Type B pancreatic cell (in vitro differentiated cells): ENCODE results near the gene CD47. TPM values are rescaled to one million over a fixed set of nuclear protein-coding genes. Genes with fewer than 3 reads are reported as not detected.
A peak's percentile ranks its signal among the peaks of the same experiment; 100 is the strongest.

Experiments
- DNase-seq: peaks from one replicate; pipeline ENCODE4 v3.0.0; 2021; ENCODE audit warnings: mixed read lengths; ENCODE audit not compliant: unreplicated experiment; ENCODE audit errors: extremely low spot score
- H3K27ac Mint-ChIP-seq: 2 replicates; pipeline ENCODE4 v1.8.0; 2021; ENCODE audit warnings: mild to moderate bottlenecking, mixed read lengths
- H3K27me3 Mint-ChIP-seq: 2 replicates; pipeline ENCODE4 v1.8.0; 2021; ENCODE audit warnings: mixed read lengths
- H3K36me3 Mint-ChIP-seq: 2 replicates; pipeline ENCODE4 v1.8.0; 2021; ENCODE audit warnings: mixed read lengths
- H3K4me1 Mint-ChIP-seq: one replicate; pipeline ENCODE4 v1.8.0; 2021; ENCODE audit warnings: mixed read lengths; ENCODE audit not compliant: unreplicated experiment
- H3K4me3 Mint-ChIP-seq: 2 replicates; pipeline ENCODE4 v1.8.0; 2021; ENCODE audit warnings: mild to moderate bottlenecking, mixed read lengths
- H3K9me3 Mint-ChIP-seq: 2 replicates; pipeline ENCODE4 v1.8.0; 2021; ENCODE audit warnings: mixed read lengths
- CTCF ChIP-seq: fragments of 200-600 bp; sonication (generic); conservative IDR thresholded peaks from 2 replicates; pipeline ENCODE4 v1.5.0; 2021; ENCODE audit warnings: antibody characterized with exemption, mild to moderate bottlenecking
- total RNA-seq: library from RNA; stranded (reverse); gene quantifications from 2 replicates; pipeline ENCODE4 v1.2.1, GENCODE V29; 2021; ENCODE audit warnings: low replicate concordance

The CD47 gene
- total RNA-seq, 1 donor from 2014 or later = 113 TPM

GRCh38 chr3:108011616-108012015 is 79.2 kb downstream of the CD47 start:
- no peak for DNase-seq
- Mint-ChIP-seq H3K36me3 (no peaks in the 10 kb centered on the region), H3K9me3 (peaks cover 3% of the 10 kb centered on the region), H3K4me1 (peaks cover 8% of the 10 kb centered on the region), H3K4me3 (no peak overlapping the region), H3K27ac (no peak overlapping the region), H3K27me3 (no peaks in the 10 kb centered on the region)
- TF ChIP-seq CTCF = no peak

- Mint-ChIP-seq H3K27me3 (no peaks in the 10 kb centered on the region), H3K4me3 (no peak overlapping the region)
These were observed 81.7 kb downstream of the CD47 start for GRCh38 chr3:108008931-108009639.

GRCh38 chr3:108008106-108008505 is 82.7 kb downstream of the CD47 start:
- no peaks in the 10 kb centered on the region for H3K27me3 Mint-ChIP-seq
- no peaks in the 10 kb centered on the region for H3K36me3 Mint-ChIP-seq
- H3K27ac Mint-ChIP-seq = no peak overlapping the region

More at GRCh38 chr3:108008931-108009639, 81.7 kb downstream of the CD47 start:
- H3K4me1 Mint-ChIP-seq = peaks cover 11% of the 10 kb centered on the region
- no peak for DNase-seq
- no peak overlapping the region for H3K27ac Mint-ChIP-seq
- no peaks in the 10 kb centered on the region for H3K9me3 Mint-ChIP-seq
- no peak for TF ChIP-seq CTCF
- no peaks in the 10 kb centered on the region for H3K36me3 Mint-ChIP-seq

GRCh38 chr3:108006881-108007331 is 83.9 kb downstream of the CD47 start:
- TF ChIP-seq CTCF = no peak
- Mint-ChIP-seq H3K4me1 (peaks cover 11% of the 10 kb centered on the region), H3K27me3 (no peaks in the 10 kb centered on the region), H3K27ac (peak overlapping the region; percentile 10), H3K36me3 (no peaks in the 10 kb centered on the region), H3K9me3 (no peaks in the 10 kb centered on the region), H3K4me3 (no peak overlapping the region)
- DNase-seq = no peak

More at GRCh38 chr3:108008106-108008505, 82.7 kb downstream of the CD47 start:
- TF ChIP-seq CTCF = no peak
- Mint-ChIP-seq H3K4me1 (peaks cover 11% of the 10 kb centered on the region), H3K9me3 (no peaks in the 10 kb centered on the region), H3K4me3 (no peak overlapping the region)
- no peak for DNase-seq

GRCh38 chr3:108006077-108006771 is 84.6 kb downstream of the CD47 start:
- no peaks in the 10 kb centered on the region for H3K27me3 Mint-ChIP-seq
- H3K4me1 Mint-ChIP-seq = peaks cover 13% of the 10 kb centered on the region
- no peaks in the 10 kb centered on the region for H3K36me3 Mint-ChIP-seq
- H3K4me3 Mint-ChIP-seq = peak overlapping the region; percentile 76
- no peaks in the 10 kb centered on the region for H3K9me3 Mint-ChIP-seq
- DNase-seq = no peak
- H3K27ac Mint-ChIP-seq = peak overlapping the region; percentile 38
- no peak for TF ChIP-seq CTCF
